Measurements from ENCODE around the gene TMEM59L. TPM values are rescaled to one million over a fixed set of nuclear protein-coding genes. Genes with fewer than 3 reads are reported as not detected.

Gene TMEM59L
- total and polyA plus RNA-seq, 10 of the 15 experiments (the other 5 are each of a cell fraction or from before 2014, with no cell fraction given), result 0.06 TPM; not detected in 9

GRCh38 chr19:18603255-18603957, 9.3 kb upstream of the TMEM59L start:
- Histone ChIP-seq H3K9ac (ENCODE audit: control insufficient read depth, insufficient read depth, low read length) (no peak overlapping the region), H2AFZ (ENCODE audit: control insufficient read depth, low read depth, low read length) (no peak overlapping the region), H3K36me3 (ENCODE audit: control insufficient read depth in 2 of 2, insufficient read depth in 2 of 2, low read length in 1 of 2) (no peaks in the 10 kb centered on the region), H3K27ac (ENCODE audit: control insufficient read depth, insufficient read depth) (no peak overlapping the region), H3K4me1 (ENCODE audit: control insufficient read depth, insufficient read depth, low read length) (no peaks in the 10 kb centered on the region), H3K27me3 (replicated peaks in 1 of 2; ENCODE audit: control insufficient read depth in 2 of 2, insufficient read depth in 2 of 2, low read length in 1 of 2) (peaks cover 12 to 17% of the 10 kb centered on the region in 2 experiments), H3K4me2 (ENCODE audit: control insufficient read depth, insufficient read depth) (no peak overlapping the region), H3K79me2 (ENCODE audit: control insufficient read depth, insufficient read depth, low read length) (no peaks in the 10 kb centered on the region), H3K4me3 (no peak overlapping the region), H3K9me3 (replicated peaks; ENCODE audit: control insufficient read depth, insufficient read depth, low read length) (no peaks in the 10 kb centered on the region), H4K20me1 (ENCODE audit: control insufficient read depth, insufficient read depth) (no peaks in the 10 kb centered on the region; the same call in none of the 2 replicates)
- ChIA-PET CTCF (no interaction called here), RAD21 (ENCODE audit: unreplicated experiment) (no interaction called here), POLR2A (no interaction called here), SMC1A (ENCODE audit: uncharacterized antibody, unreplicated experiment) (no interaction called here)
- no TSS peak for BruUV-seq (replicated peaks)
- ATAC-seq (peak; percentile 63), DNase-seq (ENCODE audit: low read depth, low spot score) (no peak), FAIRE-seq (no peak)
- TF ChIP-seq NR2F1 (conservative IDR thresholded peaks at IDR 0.05), result no peak
- TF ChIP-seq NBN (IDR thresholded peaks at IDR 0.05), result no peak
- peak in 2 of 3 experiments; percentile 21 to 30; a peak in 2 of 6 replicates for TF ChIP-seq CTCF (IDR thresholded peaks at IDR 0.05 in 2 of 3, conservative IDR thresholded peaks at IDR 0.05 in 1 of 3; ENCODE audit: control insufficient read depth in 2 of 3, extremely low read depth in 1 of 3, insufficient read depth in 1 of 3, low read depth in 3 of 3, low read length in 3 of 3)
- TF ChIP-seq RAD21 (IDR thresholded peaks at IDR 0.05; ENCODE audit: insufficient read depth, low read depth, low read length), result peak; percentile 26; the same call in 1 of the 2 replicates
- WGBS (ENCODE audit: insufficient coverage, insufficient replicate concordance, low lambda C conversion rate, missing lambda C conversion rate), result 40% methylated on average over 22 of the region's 32 CpGs
- intact Hi-C loops (cut with micrococcal nuclease; ENCODE audit: unreplicated experiment), result no loop called here
- in situ Hi-C loops (cut with MboI), result no loop called here
